ENCODE data around the gene NBPF20. TPM values are rescaled to one million over a fixed set of nuclear protein-coding genes. Genes with fewer than 3 reads are reported as not detected.
A peak's percentile ranks its signal among the peaks of the same experiment; 100 is the strongest.
"Not testable (repeated sequence)": the region's sequence is repeated elsewhere in the genome, so short reads cannot be mapped to it uniquely, and the experiment has no call there.

Gene NBPF20
- total and polyA plus RNA-seq, 2 of the 8 experiments (the other 6 are each of a cell fraction or from before 2014, with no cell fraction given): 0.37 to 0.42 TPM

GRCh38 chr1:145430830-145431229 lies 5.4 kb upstream of the NBPF20 start:
- WGBS, 2 experiments (ENCODE audit: extremely low coverage in 1 of 2, insufficient coverage in 1 of 2, insufficient read length in 1 of 2, insufficient replicate concordance in 2 of 2, low coverage in 1 of 2, low lambda C conversion rate in 2 of 2, missing lambda C conversion rate in 1 of 2): 1% methylated on average over 9 of the region's 15 CpGs; no CpG with 5 or more reads in 1 of the 2 experiments
- H3K4me1 ChIP-seq (replicated peaks in 1 of 4; ENCODE audit: control insufficient read depth in 3 of 4, insufficient read depth in 4 of 4, low read length in 3 of 4); H3K9ac ChIP-seq (replicated peaks in 1 of 4; ENCODE audit: extremely low read depth in 1 of 4, low read depth in 3 of 4, low read length in 3 of 4); H2AFZ ChIP-seq (ENCODE audit: low read length); POLR2A ChIA-PET (ENCODE audit: partially characterized antibody); H3K14ac ChIP-seq (ENCODE audit: insufficient read length); H2BK120ac ChIP-seq (replicated peaks; ENCODE audit: low read depth, low read length); H2AK5ac ChIP-seq (ENCODE audit: low read depth, low read length); H3K18ac ChIP-seq (ENCODE audit: extremely low read depth, low read length); DNase-seq (ENCODE audit: low read depth in 1 of 2, low spot score in 2 of 2); H2BK12ac ChIP-seq (ENCODE audit: low read depth, low read length); H4K20me1 ChIP-seq (replicated peaks in 1 of 2; ENCODE audit: control insufficient read depth in 1 of 2, insufficient read depth in 2 of 2, low read length in 2 of 2); FAIRE-seq; H3K79me1 ChIP-seq (ENCODE audit: low read depth, low read length); H3K23me2 ChIP-seq (ENCODE audit: low read depth, low read length); H2BK15ac ChIP-seq (ENCODE audit: low read length); H2BK5ac ChIP-seq (ENCODE audit: low read depth, low read length); H3K4ac ChIP-seq (replicated peaks; ENCODE audit: insufficient read length, low read depth, low read length); H4K5ac ChIP-seq (ENCODE audit: insufficient read length, low read depth, low read length); H3K9me3 ChIP-seq (ENCODE audit: insufficient read depth in 2 of 2, low read depth in 1 of 2, low read length in 1 of 2); H4K8ac ChIP-seq (ENCODE audit: extremely low read depth, insufficient read depth, low read length); H4K91ac ChIP-seq (replicated peaks; ENCODE audit: insufficient read length, low read length); H3K79me2 ChIP-seq (ENCODE audit: control insufficient read depth in 1 of 2, insufficient read depth in 2 of 2, low read length in 2 of 2); CTCF ChIA-PET (ENCODE audit: partially characterized antibody); H3K23ac ChIP-seq (ENCODE audit: insufficient read length); H3K36me3 ChIP-seq (ENCODE audit: control insufficient read depth in 2 of 4, insufficient read depth in 4 of 4, low read length in 3 of 4); H3K56ac ChIP-seq (replicated peaks; ENCODE audit: insufficient read length, low read depth, low read length); H2BK20ac ChIP-seq (ENCODE audit: low read length); H3K27ac ChIP-seq (ENCODE audit: low read depth, low read length): not testable (repeated sequence)
- Histone ChIP-seq H3K4me3 (ENCODE audit: extremely low read depth in 1 of 4, insufficient read depth in 2 of 4, low read depth in 3 of 4, low read length in 4 of 4) (peak overlapping the region in 2 of 4 experiments; percentile 44 to 56; a peak in 4 of 8 replicates), H3K27me3 (replicated peaks in 1 of 4; ENCODE audit: control insufficient read depth in 3 of 4, extremely low read depth in 1 of 4, insufficient read depth in 3 of 4, low read length in 3 of 4) (peaks cover 25 to 58% (median 43%) of the 10 kb centered on the region in 4 experiments), H3K4me2 (ENCODE audit: insufficient read depth in 1 of 2, low read depth in 2 of 2, low read length in 2 of 2) (peak overlapping the region; percentile 28 to 69; a peak in 2 of 4 replicates)
- peak; percentile 59; the same call in 1 of the 2 replicates for TF ChIP-seq SUZ12 (IDR thresholded peaks at IDR 0.05; ENCODE audit: low read length)

DNA sequence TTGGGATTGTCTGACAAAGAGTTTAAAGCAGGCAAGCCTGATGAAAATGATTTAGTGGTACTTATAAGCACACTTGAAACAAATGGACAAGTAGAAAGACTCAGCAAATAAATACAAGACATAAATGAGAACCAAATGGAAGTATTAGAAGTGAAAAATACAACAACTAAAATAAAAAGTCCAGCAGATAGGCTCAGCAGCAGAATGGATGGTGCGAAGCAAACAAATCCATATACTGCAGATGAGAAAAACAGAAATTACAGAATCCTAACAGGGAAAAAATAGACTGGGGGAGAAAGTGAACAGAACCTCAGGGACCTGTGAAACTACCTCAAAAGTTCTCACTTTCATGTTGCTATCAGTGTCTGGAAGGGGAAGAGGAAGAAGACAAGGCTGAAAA lies 3.9 kb upstream of the NBPF20 start:
- H3K9ac ChIP-seq (replicated peaks in 1 of 4; ENCODE audit: extremely low read depth in 1 of 4, low read depth in 3 of 4, low read length in 3 of 4); H3K56ac ChIP-seq (replicated peaks; ENCODE audit: insufficient read length, low read depth, low read length); H2AFZ ChIP-seq (ENCODE audit: low read length); H3K23me2 ChIP-seq (ENCODE audit: low read depth, low read length); H4K5ac ChIP-seq (ENCODE audit: insufficient read length, low read depth, low read length); H4K8ac ChIP-seq (ENCODE audit: extremely low read depth, insufficient read depth, low read length); H3K4me1 ChIP-seq (replicated peaks in 1 of 4; ENCODE audit: control insufficient read depth in 3 of 4, insufficient read depth in 4 of 4, low read length in 3 of 4); H4K20me1 ChIP-seq (replicated peaks in 1 of 2; ENCODE audit: control insufficient read depth in 1 of 2, insufficient read depth in 2 of 2, low read length in 2 of 2); CTCF ChIA-PET (ENCODE audit: partially characterized antibody); H3K27ac ChIP-seq (ENCODE audit: low read depth, low read length); H3K23ac ChIP-seq (ENCODE audit: insufficient read length); H2BK12ac ChIP-seq (ENCODE audit: low read depth, low read length); H3K4me3 ChIP-seq (ENCODE audit: extremely low read depth in 1 of 4, insufficient read depth in 2 of 4, low read depth in 3 of 4, low read length in 4 of 4); H2BK15ac ChIP-seq (ENCODE audit: low read length); FAIRE-seq; DNase-seq (ENCODE audit: low read depth in 1 of 2, low spot score in 2 of 2); H3K79me1 ChIP-seq (ENCODE audit: low read depth, low read length); H2BK120ac ChIP-seq (replicated peaks; ENCODE audit: low read depth, low read length); H3K4me2 ChIP-seq (ENCODE audit: insufficient read depth in 1 of 2, low read depth in 2 of 2, low read length in 2 of 2); H3K18ac ChIP-seq (ENCODE audit: extremely low read depth, low read length); H2BK5ac ChIP-seq (ENCODE audit: low read depth, low read length); H3K36me3 ChIP-seq (ENCODE audit: control insufficient read depth in 2 of 4, insufficient read depth in 4 of 4, low read length in 3 of 4); H4K91ac ChIP-seq (replicated peaks; ENCODE audit: insufficient read length, low read length); H3K9me3 ChIP-seq (ENCODE audit: insufficient read depth in 2 of 2, low read depth in 1 of 2, low read length in 1 of 2); POLR2A ChIA-PET (ENCODE audit: partially characterized antibody); H3K4ac ChIP-seq (replicated peaks; ENCODE audit: insufficient read length, low read depth, low read length); H3K14ac ChIP-seq (ENCODE audit: insufficient read length); H3K79me2 ChIP-seq (ENCODE audit: control insufficient read depth in 1 of 2, insufficient read depth in 2 of 2, low read length in 2 of 2); H2BK20ac ChIP-seq (ENCODE audit: low read length); H2AK5ac ChIP-seq (ENCODE audit: low read depth, low read length): not testable (repeated sequence)
- 85% methylated on average over 1 of the region's 1 CpG; no CpG with 5 or more reads in 1 of the 2 experiments for WGBS, 2 experiments (ENCODE audit: extremely low coverage in 1 of 2, insufficient coverage in 1 of 2, insufficient read length in 1 of 2, insufficient replicate concordance in 2 of 2, low coverage in 1 of 2, low lambda C conversion rate in 2 of 2, missing lambda C conversion rate in 1 of 2)
- peaks cover 25 to 65% (median 48%) of the 10 kb centered on the region in 4 experiments for H3K27me3 ChIP-seq (replicated peaks in 1 of 4; ENCODE audit: control insufficient read depth in 3 of 4, extremely low read depth in 1 of 4, insufficient read depth in 3 of 4, low read length in 3 of 4)
